ENCODE measurements around the gene TSFM. TPM values are rescaled to one million over a fixed set of nuclear protein-coding genes. Genes with fewer than 3 reads are reported as not detected.

The TSFM gene
- total and polyA plus RNA-seq, 2 of the 4 experiments (the other 2 are of a cell fraction) = 11.5 to 14.0 TPM

GRCh38 chr12:57763881-57764661 is 18.5 kb upstream of the TSFM start (continued):
- no peak for TF ChIP-seq BHLHE40 (IDR thresholded peaks at IDR 0.05; ENCODE audit: low read depth, low read length)

GRCh38 chr12:57764662-57765002 is 18.0 kb upstream of the TSFM start:
- no peak overlapping the region for H2AK5ac ChIP-seq (ENCODE audit: low read depth, low read length)
- in situ Hi-C loops (cut with MboI; ENCODE audit: low sequenced_read_pairs) (no loop called here), intact Hi-C loops (cut with micrococcal nuclease) (no loop called here), dilution Hi-C loops (cut with HindIII; ENCODE audit: low sequenced_read_pairs, unreplicated experiment) (no loop called here)
- no TSS peak for BruUV-seq (replicated peaks)
- H3K27me3 ChIP-seq (ENCODE audit: control insufficient read depth, insufficient read depth, low read length) = peaks cover 43% of the 10 kb centered on the region
- TF ChIP-seq BHLHE40 (IDR thresholded peaks at IDR 0.05; ENCODE audit: low read depth, low read length) (0 out of 2 replicates have a peak, but pooled peaks have one; percentile 3), CEBPB (IDR thresholded peaks at IDR 0.05; ENCODE audit: low read depth, low read length) (no peak)
- H3K4me1 ChIP-seq (ENCODE audit: control insufficient read depth, insufficient read depth, low read length) = peaks cover 8% of the 10 kb centered on the region; the same call in 1 of the 2 replicates
- no peak overlapping the region for H3K56ac ChIP-seq (ENCODE audit: extremely low read depth, insufficient read depth, low read length)
- ATAC-seq (ENCODE audit: low read depth) (no peak), DNase-seq (no peak)
- H4K20me1 ChIP-seq (ENCODE audit: insufficient read depth, low read length) = no peaks in the 10 kb centered on the region
- peak overlapping the region; percentile 82 for H2AFZ ChIP-seq (replicated peaks; ENCODE audit: low read length, poor library complexity)
- no peak overlapping the region; the same call in 1 of the 2 replicates for H3K23ac ChIP-seq (ENCODE audit: low read depth, low read length)
- H3K14ac ChIP-seq (replicated peaks; ENCODE audit: low read depth, low read length) = 0 out of 2 replicates have a peak overlapping the region, but pooled peaks have one; percentile 29
- CTCF ChIA-PET = no interaction called here
- no peaks in the 10 kb centered on the region for H3K79me1 ChIP-seq (ENCODE audit: low read depth in 1 of 2, low read length in 2 of 2)
- H3K9me3 ChIP-seq (ENCODE audit: control insufficient read depth, insufficient read depth, low read length) = peaks cover 2% of the 10 kb centered on the region; the same call in 1 of the 2 replicates
- H3K4ac ChIP-seq (ENCODE audit: low read depth, low read length) = no peak overlapping the region; the same call in 1 of the 2 replicates
- H2AK9ac ChIP-seq (replicated peaks; ENCODE audit: low read depth, low read length, poor library complexity) = peak overlapping the region; percentile 52
- H2BK120ac ChIP-seq (ENCODE audit: low read depth, low read length) = no peak overlapping the region
- H4K91ac ChIP-seq (ENCODE audit: insufficient read depth, low read depth, low read length) = no peak overlapping the region
- 0 out of 2 replicates have a peak, but pooled peaks cover 3% of the 10 kb centered on the region for H3K9me1 ChIP-seq (ENCODE audit: insufficient read depth, low read length)
- H3K9ac ChIP-seq (ENCODE audit: low read depth, low read length) = no peak overlapping the region
- H3K4me2 ChIP-seq (ENCODE audit: low read depth, low read length) = peak overlapping the region; percentile 68
- POLR2A ChIA-PET (ENCODE audit: unreplicated experiment) = no interaction called here
- no peak overlapping the region for H2BK15ac ChIP-seq (ENCODE audit: low read depth, low read length)
- no peak overlapping the region for H3K27ac ChIP-seq (ENCODE audit: insufficient read depth, low read length)
- peak overlapping the region; percentile 35 for H3K4me3 ChIP-seq (ENCODE audit: insufficient read depth, low read depth, low read length)
- no peak overlapping the region for H3K18ac ChIP-seq (ENCODE audit: low read depth, low read length)
- H2BK20ac ChIP-seq (ENCODE audit: low read depth, low read length) = no peak overlapping the region
- no peak overlapping the region for H4K8ac ChIP-seq (ENCODE audit: low read depth in 2 of 2, low read length in 2 of 2)
- H3K36me3 ChIP-seq (ENCODE audit: control insufficient read depth, insufficient read depth, low read length) = peaks cover 1% of the 10 kb centered on the region; the same call in 1 of the 2 replicates
- H2BK5ac ChIP-seq (ENCODE audit: low read depth, low read length, poor library complexity, severe bottlenecking) = no peak overlapping the region
- H4K5ac ChIP-seq (ENCODE audit: low read depth, low read length) = no peak overlapping the region
- WGBS, 2 experiments (ENCODE audit: extremely low coverage in 2 of 2, insufficient read length in 1 of 2) = 16% methylated on average over 4 of the region's 17 CpGs; no CpG with 5 or more reads in 1 of the 2 experiments
